Naive B cell (primary cell): ENCODE measurements around the gene PIGA. TPM values are rescaled to one million over a fixed set of nuclear protein-coding genes. Genes with fewer than 3 reads are reported as not detected.
A peak's percentile ranks its signal among the peaks of the same experiment; 100 is the strongest.

Experiments used
- ATAC-seq, 2 donors: fragments of 150-1000 bp; cut with Tn5 transposase; 2 replicates each; pipeline ENCODE4 v1.10.0; 2021; ENCODE audit warnings: low read depth in 2 of 2, mild to moderate bottlenecking in 2 of 2, moderate library complexity in 2 of 2
- DNase-seq: peaks from one replicate; pipeline ENCODE4 v3.0.0; 2022
- H3K27ac Mint-ChIP-seq, 6 donors: one replicate each; pipeline ENCODE4 v1.8.0; 2020 to 2022; ENCODE audit warnings: mild to moderate bottlenecking in 6 of 6, mixed read lengths in 6 of 6, moderate library complexity in 5 of 6, inconsistent platforms in 2 of 6
- H3K27me3 Mint-ChIP-seq, 3 donors: one replicate each; pipeline ENCODE4 v1.8.0; 2021 to 2022; ENCODE audit warnings: mixed read lengths in 3 of 3, mild to moderate bottlenecking in 1 of 3
- H3K36me3 Mint-ChIP-seq, 2 donors: one replicate each; pipeline ENCODE4 v1.8.0; 2020 to 2022; ENCODE audit warnings: mixed read lengths in 2 of 2, inconsistent platforms in 1 of 2, mild to moderate bottlenecking in 1 of 2
- H3K4me1 Mint-ChIP-seq, 3 donors: one replicate each; pipeline ENCODE4 v1.8.0; 2020 to 2022; ENCODE audit warnings: mixed read lengths in 3 of 3, inconsistent platforms in 1 of 3, mild to moderate bottlenecking in 1 of 3, moderate library complexity in 1 of 3
- H3K4me3 Mint-ChIP-seq, 8 donors: one replicate each; pipeline ENCODE4 v1.8.0; 2020 to 2022; ENCODE audit warnings: mild to moderate bottlenecking in 8 of 8, mixed read lengths in 8 of 8, moderate library complexity in 8 of 8, inconsistent platforms in 2 of 8
- H3K9me3 Mint-ChIP-seq, 7 donors: one replicate each; pipeline ENCODE4 v1.8.0; 2020 to 2022; ENCODE audit warnings: mixed read lengths in 7 of 7, mild to moderate bottlenecking in 5 of 7, inconsistent platforms in 2 of 7, moderate library complexity in 1 of 7
- polyA plus RNA-seq, 6 donors: library from polyadenylated mRNA; unstranded; fragments of 300-500 nt; fragmentation: Illumina TruSeq; gene quantifications; one replicate each; pipeline ENCODE4 v1.2.3, GENCODE V29; 2021; ENCODE audit warnings: low read depth in 6 of 6

Gene PIGA
- 10 to 100 TPM in 1 of 6 donors, 1 to 10 TPM in 5; 3.4 to 12.0 (median 7.8) TPM for polyA plus RNA-seq

DNA sequence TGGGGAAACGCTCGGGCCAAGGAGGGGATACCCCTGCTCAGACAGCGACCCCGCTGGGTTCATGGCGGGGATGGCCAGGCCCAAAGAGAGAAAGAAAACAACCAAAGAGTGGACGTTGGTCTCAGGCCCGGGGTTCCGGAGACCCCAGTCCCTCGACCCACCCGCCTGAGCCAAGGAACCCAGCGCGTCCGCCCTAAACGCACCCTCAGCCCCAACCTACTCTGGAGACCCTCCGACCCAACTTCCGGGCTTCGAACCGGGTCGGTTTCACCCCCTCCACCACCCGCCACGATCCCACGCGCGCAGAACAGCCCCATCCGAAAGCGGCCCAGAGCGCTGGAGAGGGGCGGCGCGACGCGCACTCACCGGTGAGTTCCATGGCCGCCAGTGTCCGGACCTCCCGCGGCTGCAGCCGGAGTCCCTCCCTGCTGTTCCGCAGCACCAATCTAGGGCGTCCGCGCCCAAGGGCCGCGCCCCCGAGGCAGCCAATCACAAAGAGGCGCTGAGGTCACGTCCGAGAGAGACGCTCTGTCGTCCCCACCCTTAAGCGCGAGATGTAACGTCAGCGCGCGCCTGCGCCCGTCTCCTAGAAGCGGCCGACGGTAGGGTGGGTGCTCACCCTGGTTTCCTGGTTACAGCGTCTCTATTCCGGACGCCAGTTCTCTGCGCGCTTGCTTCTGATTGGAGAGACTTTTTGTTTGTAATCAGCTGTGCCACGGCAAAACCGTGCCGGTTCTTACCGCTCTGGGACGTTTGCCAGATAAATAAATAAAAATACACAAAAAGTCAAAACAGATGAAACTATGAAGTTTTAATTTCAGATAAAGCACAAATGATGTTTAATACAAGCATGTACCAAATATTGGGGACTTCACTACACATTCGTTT is at the start of gene PIGA:
PIGA (minus strand) TSS at position 389 of the 888 bp plus-strand sequence. CDS start 3,593 bp downstream, outside the sequence.
- Mint-ChIP-seq H3K27ac (peak within 1 kb of the TSS; percentile 95 to 99 (median 98)), H3K36me3 (no peaks in the 10 kb centered on the region), H3K9me3 (peaks cover 0 to 4% (median 0%) of the 10 kb centered on the region in 7 donors), H3K4me1 (peaks cover 0 to 11% (median 4%) of the 10 kb centered on the region in 3 donors), H3K4me3 (peak within 1 kb of the TSS; percentile 87 to 95 (median 92)), H3K27me3 (peaks cover 8 to 26% (median 15%) of the 10 kb centered on the region in 3 donors)
- ATAC-seq (peak; percentile 86 to 88), DNase-seq (peak; percentile 91)

GRCh38 chrX:15384304-15384703 is 49.0 kb upstream of the PIGA start, which contains the start of gene VEGFD:
VEGFD (minus strand) TSS chrX:15384413; CDS start chrX:15383946, 467 bp downstream.
- H3K4me3 Mint-ChIP-seq: no peak within 1 kb of the TSS
- DNase-seq (no peak), ATAC-seq (no peak)
- peaks cover 0 to 4% (median 0%) of the 10 kb centered on the region in 7 donors for H3K9me3 Mint-ChIP-seq
- H3K27ac Mint-ChIP-seq: no peak within 1 kb of the TSS
- H3K27me3 Mint-ChIP-seq: peaks cover 0 to 52% (median 9%) of the 10 kb centered on the region in 3 donors
- no peaks in the 10 kb centered on the region for H3K36me3 Mint-ChIP-seq
- no peaks in the 10 kb centered on the region for H3K4me1 Mint-ChIP-seq

DNA sequence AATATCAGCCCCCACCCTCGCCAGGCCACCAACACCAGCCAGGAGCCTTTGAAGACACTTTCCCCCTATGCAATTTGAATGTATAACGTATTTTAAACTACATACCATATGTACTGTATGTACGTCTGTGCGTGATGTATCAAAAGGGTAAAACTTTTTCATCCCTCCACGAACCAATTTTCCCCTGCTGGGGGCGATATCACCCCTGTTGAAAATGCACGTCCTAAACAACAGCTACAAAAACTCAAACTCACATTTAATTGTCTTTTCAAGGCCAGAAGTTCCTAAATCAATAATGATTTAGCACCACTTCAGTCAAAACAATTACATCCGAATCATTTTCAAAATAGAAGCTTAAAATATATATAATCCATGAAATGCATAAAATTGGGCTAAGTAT is 47.5 kb upstream of the PIGA start:
- Mint-ChIP-seq H3K36me3 (no peaks in the 10 kb centered on the region), H3K4me1 (no peaks in the 10 kb centered on the region), H3K27ac (no peak overlapping the region), H3K9me3 (peaks cover 0 to 4% (median 0%) of the 10 kb centered on the region in 7 donors), H3K27me3 (peaks cover under 1 to 60% (median 9%) of the 10 kb centered on the region in 3 donors), H3K4me3 (no peak overlapping the region)
- ATAC-seq: no peak
- DNase-seq: no peak

DNA sequence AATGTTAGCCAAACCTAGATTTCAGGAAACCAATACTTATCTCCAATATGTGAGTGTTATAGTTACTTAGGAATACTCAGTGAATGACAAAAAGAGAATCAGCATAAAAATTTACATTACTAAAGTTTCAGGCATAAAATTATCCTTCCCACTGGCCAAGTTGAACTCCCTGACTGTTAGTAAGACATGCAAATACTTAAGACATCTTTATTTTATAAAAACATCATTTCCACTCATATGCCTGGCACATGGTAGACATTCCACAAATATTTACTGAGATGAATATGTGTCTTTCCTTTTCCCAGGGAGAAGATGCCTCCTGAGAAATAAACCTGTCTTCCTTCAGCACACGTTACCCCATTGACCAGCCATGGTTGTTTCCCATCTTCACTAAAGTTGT is 41.6 kb upstream of the PIGA start:
- ATAC-seq (no peak), DNase-seq (no peak)
- Mint-ChIP-seq H3K4me1 (no peaks in the 10 kb centered on the region), H3K4me3 (no peak overlapping the region), H3K36me3 (no peaks in the 10 kb centered on the region), H3K27ac (no peak overlapping the region), H3K27me3 (peaks cover 4 to 50% (median 10%) of the 10 kb centered on the region in 3 donors), H3K9me3 (peaks cover 0 to 6% (median 2%) of the 10 kb centered on the region in 7 donors)

DNA sequence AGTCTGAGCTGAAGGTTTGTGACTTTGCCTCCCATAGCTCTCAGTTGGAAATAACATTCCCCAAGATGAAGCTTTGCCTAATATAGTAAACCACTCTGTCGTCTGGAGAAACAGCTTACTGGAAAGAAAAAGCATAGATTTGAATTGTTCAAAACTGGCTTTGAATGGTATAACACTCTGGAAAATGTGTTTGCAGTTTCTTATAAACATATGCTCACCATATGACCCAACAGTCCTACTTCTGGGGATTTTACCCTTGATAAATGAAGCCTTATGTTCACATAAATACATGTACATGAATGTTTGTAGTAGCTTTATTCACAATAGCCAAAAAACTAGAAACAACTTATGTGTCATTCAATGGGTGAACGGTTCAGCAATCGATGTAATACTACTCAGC is 38.7 kb upstream of the PIGA start:
- no peak for ATAC-seq

DNA sequence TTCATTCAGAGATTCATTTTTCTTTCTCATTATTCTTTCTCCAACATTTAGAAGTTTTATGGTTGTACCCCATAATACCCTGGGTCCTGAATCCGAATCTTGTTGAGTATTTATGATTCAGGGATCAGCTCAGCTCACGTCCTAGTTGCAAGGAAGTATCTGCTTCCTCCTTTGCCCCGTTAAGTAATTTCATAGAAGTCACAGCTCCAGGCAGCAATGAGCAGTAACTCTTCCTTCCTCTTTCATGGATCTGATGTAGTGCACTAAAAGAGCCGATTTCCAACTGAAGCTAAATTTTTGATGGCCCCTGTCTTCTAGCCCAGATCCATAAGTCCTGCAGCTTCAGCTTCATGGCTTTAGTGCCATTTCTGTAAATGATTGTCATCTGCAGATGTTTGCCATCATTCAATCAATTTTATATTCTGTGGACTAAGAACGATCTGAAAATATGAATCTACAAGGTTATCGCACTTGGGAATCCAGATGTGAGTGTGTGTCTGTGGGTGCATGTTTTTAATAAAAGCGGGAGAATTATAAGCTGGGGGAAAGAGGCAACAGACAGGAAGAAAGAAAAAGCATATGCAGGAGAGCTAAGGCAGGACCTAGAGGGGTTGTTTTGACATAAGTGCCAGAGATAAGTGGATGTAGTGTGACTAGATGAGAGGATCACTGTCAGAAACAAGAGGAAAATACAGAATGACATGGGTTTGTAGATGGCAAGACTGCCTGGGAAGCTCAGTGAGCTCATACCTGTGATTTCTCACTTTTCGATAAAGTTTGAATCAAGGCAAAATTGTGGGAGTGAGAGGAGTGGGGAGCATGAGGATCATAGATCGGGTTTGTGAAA is 31.4 kb upstream of the PIGA start:
- Mint-ChIP-seq H3K36me3 (no peaks in the 10 kb centered on the region), H3K4me1 (no peaks in the 10 kb centered on the region), H3K27me3 (peaks cover 13 to 58% (median 27%) of the 10 kb centered on the region in 3 donors), H3K4me3 (no peak overlapping the region), H3K9me3 (peaks cover 0 to 7% (median 0%) of the 10 kb centered on the region in 7 donors), H3K27ac (peak overlapping the region in 1 of 6 donors; percentile 3)
- ATAC-seq: no peak
- DNase-seq: no peak

More for the DNA sequence above, 38.7 kb upstream of the PIGA start:
- H3K27ac Mint-ChIP-seq: no peak overlapping the region
- DNase-seq: no peak
- no peaks in the 10 kb centered on the region for H3K4me1 Mint-ChIP-seq
- H3K9me3 Mint-ChIP-seq: peaks cover 0 to 6% (median 2%) of the 10 kb centered on the region in 7 donors
- H3K36me3 Mint-ChIP-seq: no peaks in the 10 kb centered on the region
- H3K27me3 Mint-ChIP-seq: peaks cover 4 to 42% (median 16%) of the 10 kb centered on the region in 3 donors
- no peak overlapping the region for H3K4me3 Mint-ChIP-seq

GRCh38 chrX:15359701-15360100 is 24.4 kb upstream of the PIGA start:
- DNase-seq (no peak), ATAC-seq (no peak)
- H3K4me3 Mint-ChIP-seq: no peak overlapping the region
- peaks cover 7 to 37% (median 19%) of the 10 kb centered on the region in 3 donors for H3K27me3 Mint-ChIP-seq
- no peaks in the 10 kb centered on the region for H3K4me1 Mint-ChIP-seq
- H3K36me3 Mint-ChIP-seq: no peaks in the 10 kb centered on the region
- no peak overlapping the region for H3K27ac Mint-ChIP-seq
- H3K9me3 Mint-ChIP-seq: peaks cover 0 to 8% (median 4%) of the 10 kb centered on the region in 7 donors

- Mint-ChIP-seq H3K36me3 (no peaks in the 10 kb centered on the region), H3K27me3 (peaks cover 7 to 28% (median 14%) of the 10 kb centered on the region in 3 donors), H3K9me3 (peaks cover 0 to 8% (median 4%) of the 10 kb centered on the region in 7 donors), H3K4me1 (no peaks in the 10 kb centered on the region), H3K4me3 (no peak overlapping the region), H3K27ac (no peak overlapping the region)
- no peak for ATAC-seq
- DNase-seq: no peak
Measured at GRCh38 chrX:15358533-15358932, 23.2 kb upstream of the PIGA start.

- Mint-ChIP-seq H3K4me1 (no peaks in the 10 kb centered on the region), H3K36me3 (no peaks in the 10 kb centered on the region), H3K4me3 (no peak overlapping the region), H3K27me3 (peaks cover 7 to 24% (median 14%) of the 10 kb centered on the region in 3 donors), H3K27ac (no peak overlapping the region), H3K9me3 (peaks cover 0 to 8% (median 4%) of the 10 kb centered on the region in 7 donors)
- no peak for ATAC-seq
- no peak for DNase-seq
Measured at GRCh38 chrX:15356444-15356843, 21.1 kb upstream of the PIGA start.

GRCh38 chrX:15350329-15350996 is 15.1 kb upstream of the PIGA start:
- no peaks in the 10 kb centered on the region for H3K4me1 Mint-ChIP-seq
- H3K9me3 Mint-ChIP-seq: peaks cover 0 to under 1% (median 0%) of the 10 kb centered on the region in 7 donors
- peaks cover 0 to 16% (median 0%) of the 10 kb centered on the region in 3 donors for H3K27me3 Mint-ChIP-seq
- DNase-seq: no peak
- no peaks in the 10 kb centered on the region for H3K36me3 Mint-ChIP-seq
- H3K4me3 Mint-ChIP-seq: no peak overlapping the region
- H3K27ac Mint-ChIP-seq: peak overlapping the region in 3 of 6 donors; percentile 4 to 96 (median 23)
- ATAC-seq: no peak

DNA sequence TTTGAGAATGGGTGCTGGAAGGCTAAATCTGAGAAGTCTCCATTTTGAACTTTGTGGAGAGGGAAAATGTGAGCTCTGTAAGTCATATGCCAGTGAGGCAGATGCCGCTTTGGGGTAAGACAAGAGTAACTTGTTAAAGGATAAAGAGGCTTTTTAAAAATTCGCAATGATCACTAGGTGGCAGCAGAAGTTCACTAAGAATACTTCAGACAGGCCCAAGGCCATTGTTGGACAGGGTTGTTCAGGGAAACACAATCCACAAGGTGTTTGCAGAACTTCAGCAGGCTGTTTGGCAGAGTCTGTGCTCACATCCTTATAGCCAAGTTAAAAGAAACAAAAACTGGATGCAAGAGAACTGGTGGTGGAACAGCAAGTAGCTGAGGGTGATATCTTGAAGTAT is 13.7 kb upstream of the PIGA start:
- peak; percentile 14 for DNase-seq
- peak overlapping the region in 1 of 6 donors; percentile 28 for H3K27ac Mint-ChIP-seq
- H3K4me3 Mint-ChIP-seq: no peak overlapping the region
- H3K9me3 Mint-ChIP-seq: no peaks in the 10 kb centered on the region
- H3K4me1 Mint-ChIP-seq: no peaks in the 10 kb centered on the region
- H3K36me3 Mint-ChIP-seq: no peaks in the 10 kb centered on the region
- H3K27me3 Mint-ChIP-seq: peaks cover 3 to 13% (median 4%) of the 10 kb centered on the region in 3 donors
- ATAC-seq: peak; percentile 46 to 53

- peaks cover 8 to 21% (median 8%) of the 10 kb centered on the region in 3 donors for H3K27me3 Mint-ChIP-seq
- ATAC-seq (no peak), DNase-seq (no peak)
- no peaks in the 10 kb centered on the region for H3K36me3 Mint-ChIP-seq
- no peaks in the 10 kb centered on the region for H3K9me3 Mint-ChIP-seq
- H3K27ac Mint-ChIP-seq: no peak overlapping the region
- no peaks in the 10 kb centered on the region for H3K4me1 Mint-ChIP-seq
- no peak overlapping the region for H3K4me3 Mint-ChIP-seq
Measured at GRCh38 chrX:15345976-15346375, 10.7 kb upstream of the PIGA start.

GRCh38 chrX:15344106-15344505 is 8.8 kb upstream of the PIGA start:
- H3K9me3 Mint-ChIP-seq: no peaks in the 10 kb centered on the region
- no peaks in the 10 kb centered on the region for H3K4me1 Mint-ChIP-seq

More at GRCh38 chrX:15344106-15344505, 8.8 kb upstream of the PIGA start:
- DNase-seq (no peak), ATAC-seq (no peak)
- no peak overlapping the region for H3K4me3 Mint-ChIP-seq
- peak overlapping the region in 1 of 6 donors; percentile 30 for H3K27ac Mint-ChIP-seq
- peaks cover 8 to 36% (median 14%) of the 10 kb centered on the region in 3 donors for H3K27me3 Mint-ChIP-seq
- H3K36me3 Mint-ChIP-seq: no peaks in the 10 kb centered on the region
